GM23338 (cell line): ENCODE data around the gene RCVRN.

ENCODE experiments used
- CREB1 ChIP-seq: fragments of 250-450 bp; sonication (Bioruptor Pico); IDR thresholded peaks from 2 replicates; pipeline ENCODE4 v1.5.0; 2020; ENCODE audit warnings: low read depth, mild to moderate bottlenecking, moderate library complexity
- CTCF ChIP-seq, 2 experiments: fragments of 200-600 bp in 1 of 2; sonication (generic) in 1 of 2; conservative IDR thresholded peaks; 2 replicates each; pipeline versions ENCODE4 v1.5.1 to v1.6.1; 2016 to 2017; ENCODE audit warnings: antibody characterized with exemption in 2 of 2, low read depth in 2 of 2, mild to moderate bottlenecking in 2 of 2, moderate library complexity in 1 of 2
- ETS1 ChIP-seq: IDR thresholded peaks from 2 replicates; pipeline ENCODE4 v1.6.1; 2016; ENCODE audit warnings: antibody characterized with exemption
- EZH2 ChIP-seq: fragments of 200-600 bp; sonication (generic); IDR thresholded peaks from one replicate; pipeline ENCODE4 v1.8.0; 2017; ENCODE audit warnings: antibody characterized with exemption, mild to moderate bottlenecking, low read depth; ENCODE audit not compliant: unreplicated experiment
- EZH2phosphoT487 ChIP-seq: fragments of 200-600 bp; sonication (generic); IDR thresholded peaks from one replicate; pipeline ENCODE4 v1.8.1; 2018; ENCODE audit warnings: antibody characterized with exemption; ENCODE audit not compliant: unreplicated experiment
- JUNB ChIP-seq: IDR thresholded peaks from one replicate; pipeline ENCODE4 v1.6.1; 2016; ENCODE audit warnings: antibody characterized with exemption; ENCODE audit not compliant: unreplicated experiment
- NANOG ChIP-seq: IDR thresholded peaks from 2 replicates; pipeline ENCODE4 v1.6.1; 2016; ENCODE audit warnings: antibody characterized with exemption, borderline replicate concordance
- POLR2AphosphoS5 ChIP-seq: IDR thresholded peaks from 2 replicates; pipeline ENCODE4 v1.6.1; 2016; ENCODE audit warnings: antibody characterized with exemption, low read depth
- REST ChIP-seq: IDR thresholded peaks from one replicate; pipeline ENCODE4 v1.6.1; 2018; ENCODE audit warnings: antibody characterized with exemption; ENCODE audit not compliant: unreplicated experiment
- STAT1 ChIP-seq: IDR thresholded peaks from one replicate; pipeline ENCODE4 v1.6.1; 2016; ENCODE audit warnings: antibody characterized with exemption; ENCODE audit not compliant: unreplicated experiment
- ZNF114 ChIP-seq: fragments of 250-450 bp; sonication (Bioruptor Pico); IDR thresholded peaks from 2 replicates; pipeline ENCODE4 v1.5.0; 2020; ENCODE audit warnings: mild to moderate bottlenecking, moderate library complexity
- ZNF462 ChIP-seq: fragments of 250-450 bp; sonication (Bioruptor Pico); IDR thresholded peaks from 2 replicates; pipeline ENCODE4 v1.5.0; 2020; ENCODE audit warnings: mild to moderate bottlenecking, moderate library complexity

- TF ChIP-seq CTCF (conservative IDR thresholded peaks at IDR 0.05; ENCODE audit: low read depth in 2 of 2) (no peak), POLR2AphosphoS5 (no peak), EZH2 (no peak), JUNB (no peak), REST (no peak), ZNF114 (CRISPR knock-in tag) (no peak), ZNF462 (CRISPR knock-in tag) (no peak), NANOG (no peak), EZH2phosphoT487 (no peak), CREB1 (CRISPR knock-in tag) (no peak), ETS1 (no peak), STAT1 (no peak)
These were observed 29.6 kb downstream of the RCVRN start for GRCh38 chr17:9875441-9875840.
